Measurements from ENCODE around the gene PRDM4.
A peak's percentile ranks its signal among the peaks of the same experiment; 100 is the strongest.
"Not testable (repeated sequence)": the region's sequence is repeated elsewhere in the genome, so short reads cannot be mapped to it uniquely, and the experiment has no call there.

PRDM4 gene

DNA sequence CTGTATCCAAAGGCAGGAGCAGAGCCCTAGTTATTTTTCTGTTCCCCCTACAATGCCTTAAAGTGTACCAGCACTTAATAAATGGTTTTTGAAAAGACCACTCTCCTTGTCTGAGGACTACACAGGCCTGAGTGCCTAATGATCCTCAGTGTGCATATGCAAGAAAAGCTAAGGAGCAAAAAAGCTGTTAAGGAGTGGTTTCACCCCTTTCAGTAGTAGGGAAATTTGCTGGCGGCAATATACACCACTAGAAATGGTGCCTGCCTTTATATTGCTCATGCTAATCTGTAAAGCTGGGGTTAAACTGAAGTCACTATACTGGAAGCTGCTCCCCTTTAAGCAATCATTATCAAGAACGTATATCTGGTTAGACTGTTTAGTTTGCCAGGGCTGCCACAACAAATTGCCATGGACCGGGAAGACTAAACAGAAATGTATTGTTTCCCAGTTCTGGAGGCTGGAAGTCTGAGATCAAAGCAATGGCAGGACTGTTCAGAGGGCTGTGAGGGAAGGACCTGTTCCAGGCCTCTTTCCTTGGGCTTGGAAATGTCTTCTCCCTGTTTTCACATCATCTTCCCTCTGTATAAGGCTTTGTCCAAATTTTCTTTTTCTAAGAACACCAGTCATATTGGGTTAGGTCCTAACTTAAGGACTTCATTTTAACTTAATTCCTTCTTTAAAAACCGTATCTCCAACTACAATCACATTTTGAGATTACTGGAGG is 30.2 kb downstream of the PRDM4 start:
- H3K9ac ChIP-seq (ENCODE audit: low read length): no peak overlapping the region
- no peaks in the 10 kb centered on the region for H3K9me3 ChIP-seq (ENCODE audit: control insufficient read depth, low read length)
- no peak overlapping the region for H3K4me3 ChIP-seq (ENCODE audit: low read length)
- H3K36me3 ChIP-seq (ENCODE audit: control insufficient read depth, insufficient read depth, low read length, severe bottlenecking): peaks cover 37% of the 10 kb centered on the region
- H3K27me3 ChIP-seq (replicated peaks; ENCODE audit: control insufficient read depth, insufficient read depth, low read length): no peaks in the 10 kb centered on the region
- no peaks in the 10 kb centered on the region for H3K4me1 ChIP-seq (ENCODE audit: control insufficient read depth, insufficient read depth, low read length)
- DNase-seq (ENCODE audit: low read depth): no peak

DNA sequence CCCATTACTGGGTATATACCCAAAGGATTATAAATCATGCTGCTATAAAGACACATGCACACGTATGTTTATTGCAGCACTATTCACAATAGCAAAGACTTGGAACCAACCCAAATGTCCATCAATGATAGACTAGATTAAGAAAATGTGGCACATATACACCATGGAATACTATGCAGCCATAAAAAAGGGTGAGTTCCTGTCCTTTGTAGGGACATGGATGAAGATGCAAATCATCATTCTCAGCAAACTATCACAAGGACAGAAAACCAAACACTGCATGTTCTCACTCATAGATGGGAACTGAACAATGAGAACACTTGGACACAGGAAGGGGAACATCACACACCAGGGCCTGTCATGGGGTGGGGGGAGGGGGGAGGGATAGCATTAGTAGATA is 33.2 kb downstream of the PRDM4 start:
- not testable (repeated sequence) for H3K4me1 ChIP-seq (ENCODE audit: control insufficient read depth, insufficient read depth, low read length); H3K9me3 ChIP-seq (ENCODE audit: control insufficient read depth, low read length); H3K27me3 ChIP-seq (replicated peaks; ENCODE audit: control insufficient read depth, insufficient read depth, low read length); DNase-seq (ENCODE audit: low read depth); H3K9ac ChIP-seq (ENCODE audit: low read length); H3K4me3 ChIP-seq (ENCODE audit: low read length); H3K36me3 ChIP-seq (ENCODE audit: control insufficient read depth, insufficient read depth, low read length, severe bottlenecking)

DNA sequence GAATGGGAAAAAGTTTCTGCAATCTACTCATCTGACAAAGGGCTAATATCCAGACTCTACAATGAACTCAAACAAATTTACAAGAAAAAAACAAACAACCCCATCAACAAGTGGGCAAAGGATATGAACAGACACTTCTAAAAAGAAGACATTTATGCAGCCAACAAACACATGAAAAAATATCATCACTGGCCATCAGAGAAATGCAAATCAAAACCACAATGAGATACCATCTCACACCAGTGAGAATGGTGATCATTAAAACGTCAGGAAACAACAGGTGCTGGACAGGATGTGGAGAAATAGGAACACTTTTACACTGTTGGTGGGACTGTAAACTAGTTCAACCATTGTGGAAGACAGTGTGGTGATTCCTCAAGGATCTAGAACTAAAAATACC is 33.6 kb downstream of the PRDM4 start:
- not testable (repeated sequence) for DNase-seq (ENCODE audit: low read depth); H3K27me3 ChIP-seq (replicated peaks; ENCODE audit: control insufficient read depth, insufficient read depth, low read length); H3K9me3 ChIP-seq (ENCODE audit: control insufficient read depth, low read length); H3K36me3 ChIP-seq (ENCODE audit: control insufficient read depth, insufficient read depth, low read length, severe bottlenecking); H3K9ac ChIP-seq (ENCODE audit: low read length); H3K4me1 ChIP-seq (ENCODE audit: control insufficient read depth, insufficient read depth, low read length); H3K4me3 ChIP-seq (ENCODE audit: low read length)

GRCh38 chr12:107718606-107719005 is 42.3 kb downstream of the PRDM4 start:
- Histone ChIP-seq H3K9me3 (ENCODE audit: control insufficient read depth, low read length) (no peaks in the 10 kb centered on the region), H3K4me1 (ENCODE audit: control insufficient read depth, insufficient read depth, low read length) (no peaks in the 10 kb centered on the region), H3K36me3 (ENCODE audit: control insufficient read depth, insufficient read depth, low read length, severe bottlenecking) (peaks cover 21% of the 10 kb centered on the region), H3K27me3 (replicated peaks; ENCODE audit: control insufficient read depth, insufficient read depth, low read length) (no peaks in the 10 kb centered on the region), H3K9ac (ENCODE audit: low read length) (no peak overlapping the region), H3K4me3 (ENCODE audit: low read length) (no peak overlapping the region)
- DNase-seq (ENCODE audit: low read depth): no peak

DNA sequence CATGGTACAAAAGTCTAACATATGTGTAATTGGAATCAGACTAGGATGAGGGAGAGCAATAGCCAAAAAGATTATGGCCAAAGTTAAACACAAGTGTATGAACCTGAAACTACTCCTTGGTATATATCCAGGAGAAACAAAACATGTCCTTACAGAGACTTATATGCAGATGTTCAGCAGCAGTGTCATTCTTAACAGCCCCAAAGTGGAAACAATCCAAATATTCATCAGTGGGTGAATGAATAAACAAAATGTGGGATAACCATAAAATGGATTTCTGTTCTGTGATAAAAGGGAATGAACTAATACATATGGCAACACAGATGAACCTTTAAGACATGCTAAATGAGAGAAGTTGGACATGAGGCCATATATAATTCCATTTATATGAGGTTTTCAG is 45.2 kb downstream of the PRDM4 start:
- no peaks in the 10 kb centered on the region for H3K4me1 ChIP-seq (ENCODE audit: control insufficient read depth, insufficient read depth, low read length)
- H3K27me3 ChIP-seq (replicated peaks; ENCODE audit: control insufficient read depth, insufficient read depth, low read length): no peaks in the 10 kb centered on the region
- DNase-seq (ENCODE audit: low read depth): no peak
- no peak overlapping the region for H3K9ac ChIP-seq (ENCODE audit: low read length)
- H3K36me3 ChIP-seq (ENCODE audit: control insufficient read depth, insufficient read depth, low read length, severe bottlenecking): peaks cover 49% of the 10 kb centered on the region
- no peak overlapping the region for H3K4me3 ChIP-seq (ENCODE audit: low read length)
- H3K9me3 ChIP-seq (ENCODE audit: control insufficient read depth, low read length): no peaks in the 10 kb centered on the region

- not testable (repeated sequence) for H3K4me1 ChIP-seq (ENCODE audit: control insufficient read depth, insufficient read depth, low read length); H3K9me3 ChIP-seq (ENCODE audit: control insufficient read depth, low read length); H3K4me3 ChIP-seq (ENCODE audit: low read length); H3K27me3 ChIP-seq (replicated peaks; ENCODE audit: control insufficient read depth, insufficient read depth, low read length); H3K9ac ChIP-seq (ENCODE audit: low read length); DNase-seq (ENCODE audit: low read depth)
- peaks cover 80% of the 10 kb centered on the region for H3K36me3 ChIP-seq (ENCODE audit: control insufficient read depth, insufficient read depth, low read length, severe bottlenecking)
These were observed 55.4 kb downstream of the PRDM4 start for GRCh38 chr12:107705522-107705921.

DNA sequence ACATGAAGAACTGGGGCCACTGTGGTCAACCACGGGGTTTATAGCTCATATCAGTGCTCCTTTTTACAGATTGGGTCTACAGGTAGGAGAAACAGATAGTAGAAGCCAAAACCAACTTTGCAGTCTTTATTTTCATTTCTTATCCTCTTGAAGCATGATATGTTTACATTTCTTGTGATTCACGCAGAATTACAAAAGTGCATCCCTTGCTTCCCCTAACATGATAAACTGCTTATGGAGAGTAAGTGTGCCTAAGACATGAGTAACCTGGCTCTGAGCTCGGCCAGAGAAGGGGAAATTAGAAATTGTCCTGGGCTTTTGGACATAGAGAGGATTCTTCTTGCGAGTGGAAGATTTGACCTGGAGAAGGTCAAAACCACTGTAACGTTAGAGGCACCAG is 56.9 kb downstream of the PRDM4 start:
- Histone ChIP-seq H3K4me3 (ENCODE audit: low read length) (no peak overlapping the region), H3K4me1 (ENCODE audit: control insufficient read depth, insufficient read depth, low read length) (no peaks in the 10 kb centered on the region), H3K9me3 (ENCODE audit: control insufficient read depth, low read length) (no peaks in the 10 kb centered on the region), H3K36me3 (ENCODE audit: control insufficient read depth, insufficient read depth, low read length, severe bottlenecking) (peaks cover 80% of the 10 kb centered on the region), H3K27me3 (replicated peaks; ENCODE audit: control insufficient read depth, insufficient read depth, low read length) (no peaks in the 10 kb centered on the region), H3K9ac (ENCODE audit: low read length) (no peak overlapping the region)
- peak; percentile 42 for DNase-seq (ENCODE audit: low read depth)

- H3K9me3 ChIP-seq (ENCODE audit: control insufficient read depth, low read length): no peaks in the 10 kb centered on the region
- peaks cover 84% of the 10 kb centered on the region for H3K36me3 ChIP-seq (ENCODE audit: control insufficient read depth, insufficient read depth, low read length, severe bottlenecking)
- H3K27me3 ChIP-seq (replicated peaks; ENCODE audit: control insufficient read depth, insufficient read depth, low read length): no peaks in the 10 kb centered on the region
- no peak for DNase-seq (ENCODE audit: low read depth)
- H3K9ac ChIP-seq (ENCODE audit: low read length): no peak overlapping the region
- no peak overlapping the region for H3K4me3 ChIP-seq (ENCODE audit: low read length)
- no peaks in the 10 kb centered on the region for H3K4me1 ChIP-seq (ENCODE audit: control insufficient read depth, insufficient read depth, low read length)
These were observed 58.8 kb downstream of the PRDM4 start for GRCh38 chr12:107702106-107702505.

DNA sequence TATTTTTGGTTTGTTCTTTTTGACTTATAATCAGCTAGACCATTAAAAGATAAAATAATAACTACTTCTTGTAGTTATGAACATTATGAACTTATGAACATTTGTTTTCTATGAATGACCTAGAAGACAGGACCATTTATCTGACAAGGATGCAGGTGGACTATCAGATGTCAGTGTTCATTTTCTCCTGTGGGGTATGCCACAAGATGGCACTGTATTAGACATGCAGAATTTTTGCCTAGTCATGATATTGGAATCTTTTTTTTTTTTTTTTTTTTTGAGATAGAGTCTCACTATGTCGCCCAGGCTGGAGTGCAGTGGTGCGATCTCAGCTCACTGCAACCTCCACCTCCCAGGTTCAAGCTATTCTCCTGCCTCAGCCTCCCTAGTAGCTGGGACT is 65.2 kb downstream of the PRDM4 start:
- H3K9me3 ChIP-seq (ENCODE audit: control insufficient read depth, low read length); H3K4me3 ChIP-seq (ENCODE audit: low read length); H3K4me1 ChIP-seq (ENCODE audit: control insufficient read depth, insufficient read depth, low read length); H3K27me3 ChIP-seq (replicated peaks; ENCODE audit: control insufficient read depth, insufficient read depth, low read length); H3K9ac ChIP-seq (ENCODE audit: low read length): not testable (repeated sequence)
- H3K36me3 ChIP-seq (ENCODE audit: control insufficient read depth, insufficient read depth, low read length, severe bottlenecking): peaks cover 96% of the 10 kb centered on the region
- DNase-seq (ENCODE audit: low read depth): peak; percentile 43

- peak; percentile 99 for DNase-seq (ENCODE audit: low read depth)
- Histone ChIP-seq H3K4me3 (ENCODE audit: low read length) (peak within 1 kb of the TSS; percentile 95), H3K36me3 (ENCODE audit: control insufficient read depth, insufficient read depth, low read length, severe bottlenecking) (peaks cover 24% of the 10 kb centered on the region), H3K27me3 (replicated peaks; ENCODE audit: control insufficient read depth, insufficient read depth, low read length) (no peaks in the 10 kb centered on the region), H3K9ac (ENCODE audit: low read length) (peak within 1 kb of the TSS; percentile 96), H3K9me3 (ENCODE audit: control insufficient read depth, low read length) (no peaks in the 10 kb centered on the region), H3K4me1 (ENCODE audit: control insufficient read depth, insufficient read depth, low read length) (peaks cover 16% of the 10 kb centered on the region)
These were observed 75.3 kb downstream of the PRDM4 start, which contains the start of gene PWP1 for GRCh38 chr12:107685360-107686248. PWP1 (plus strand) TSS chr12:107685799; CDS start chr12:107685900, 101 bp downstream.

GRCh38 chr12:107684990-107685359 is 76.0 kb downstream of the PRDM4 start:
- H3K9me3 ChIP-seq (ENCODE audit: control insufficient read depth, low read length): no peaks in the 10 kb centered on the region
- peak; percentile 30 for DNase-seq (ENCODE audit: low read depth)
- H3K9ac ChIP-seq (ENCODE audit: low read length): peak overlapping the region; percentile 96
- peaks cover 3% of the 10 kb centered on the region for H3K27me3 ChIP-seq (replicated peaks; ENCODE audit: control insufficient read depth, insufficient read depth, low read length)
- peak overlapping the region; percentile 95 for H3K4me3 ChIP-seq (ENCODE audit: low read length)
- peaks cover 18% of the 10 kb centered on the region for H3K36me3 ChIP-seq (ENCODE audit: control insufficient read depth, insufficient read depth, low read length, severe bottlenecking)
- H3K4me1 ChIP-seq (ENCODE audit: control insufficient read depth, insufficient read depth, low read length): peaks cover 16% of the 10 kb centered on the region

Measured in adipocyte (in vitro differentiated cells).